NCI-H2171 (cell line): Measurements from ENCODE around the gene COX6B1.
"Not testable (repeated sequence)": the region's sequence is repeated elsewhere in the genome, so short reads cannot be mapped to it uniquely, and the experiment has no call there.

Experiments
- DNase-seq: peaks from one replicate; lab custom pipeline; 2025; lab: John Stamatoyannopoulos, UW

COX6B1 gene

GRCh38 chr19:35633727-35634440, 14.2 kb upstream of the COX6B1 start:
- DNase-seq: no peak

DNA sequence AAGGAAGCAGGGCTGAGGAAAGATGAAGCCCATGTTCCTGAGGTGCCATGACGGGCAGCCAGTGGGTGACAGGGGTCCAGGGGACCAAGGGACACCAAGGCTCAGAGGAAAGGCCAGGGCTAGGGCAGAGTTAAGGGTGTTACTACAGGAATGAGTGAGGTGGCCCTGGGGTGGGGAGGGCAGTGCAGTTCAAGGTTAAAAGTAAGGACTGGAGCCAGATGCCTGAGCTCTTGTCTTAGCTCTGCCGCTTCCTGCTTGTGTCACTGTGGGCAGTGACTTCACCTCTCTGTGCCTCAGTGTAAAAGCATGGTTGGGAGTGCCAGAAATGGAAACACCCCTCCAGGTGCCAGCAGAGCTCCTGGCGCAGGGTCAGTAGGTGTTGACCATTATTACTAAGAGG, 11.5 kb upstream of the COX6B1 start:
- DNase-seq: no peak

DNA sequence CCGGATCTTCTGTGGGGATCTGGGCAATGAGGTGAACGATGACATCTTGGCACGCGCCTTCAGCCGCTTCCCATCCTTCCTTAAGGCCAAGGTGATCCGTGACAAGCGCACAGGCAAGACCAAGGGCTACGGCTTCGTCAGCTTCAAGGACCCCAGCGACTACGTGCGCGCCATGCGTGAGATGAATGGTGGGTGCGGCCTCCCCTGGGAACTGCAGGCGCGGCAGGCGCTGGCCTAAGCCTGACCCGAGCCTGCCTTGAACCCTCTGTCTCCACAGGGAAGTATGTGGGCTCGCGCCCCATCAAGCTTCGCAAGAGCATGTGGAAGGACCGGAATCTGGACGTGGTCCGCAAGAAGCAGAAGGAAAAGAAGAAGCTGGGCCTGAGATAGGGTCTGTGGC, 11.0 kb upstream of the COX6B1 start:
- DNase-seq: no peak

- DNase-seq: no peak
Measured at GRCh38 chr19:35639321-35639639, 8.8 kb upstream of the COX6B1 start.

DNA sequence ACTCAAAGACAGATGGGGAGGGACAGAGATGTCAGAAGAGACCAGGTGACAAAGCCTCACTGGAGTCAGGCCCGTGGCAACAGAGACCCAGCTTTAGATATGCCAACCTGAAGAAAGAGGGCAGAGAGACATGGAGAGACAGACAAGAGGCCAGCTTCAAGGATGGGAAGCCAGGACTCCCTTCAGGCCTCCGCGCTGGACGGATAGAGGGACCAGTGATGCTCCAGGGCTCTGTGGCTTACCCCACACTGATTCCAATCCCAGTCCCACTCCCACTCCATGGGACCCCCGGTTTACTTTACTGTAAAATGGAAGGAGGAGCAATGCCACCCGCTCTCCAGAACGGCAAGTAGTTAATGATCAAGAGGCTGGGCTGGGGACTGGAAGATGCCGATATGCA, 8.3 kb upstream of the COX6B1 start:
- no peak for DNase-seq

- no peak for DNase-seq
Measured at GRCh38 chr19:35641515-35642151, 6.5 kb upstream of the COX6B1 start, which contains the start of gene ETV2. Gene ETV2 (plus strand): TSS chr19:35641745. CDS start chr19:35642461, 716 bp downstream.

DNA sequence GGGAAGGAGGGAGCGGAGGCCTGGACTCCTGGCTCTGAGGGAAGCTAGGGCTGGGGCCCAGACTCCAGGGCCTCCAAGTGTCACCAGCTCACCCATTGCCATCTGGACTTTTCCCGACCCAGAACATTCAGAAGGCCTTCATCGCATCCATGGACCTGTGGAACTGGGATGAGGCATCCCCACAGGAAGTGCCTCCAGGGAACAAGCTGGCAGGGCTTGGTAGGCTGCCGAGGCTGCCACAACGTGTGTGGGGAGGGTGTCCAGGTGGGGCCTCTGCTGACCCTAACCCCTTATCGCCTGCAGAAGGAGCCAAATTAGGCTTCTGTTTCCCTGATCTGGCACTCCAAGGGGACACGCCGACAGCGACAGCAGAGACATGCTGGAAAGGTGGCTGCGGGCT, 5.8 kb upstream of the COX6B1 start:
- DNase-seq: no peak

GRCh38 chr19:35642798-35643254, 5.3 kb upstream of the COX6B1 start:
- no peak for DNase-seq

GRCh38 chr19:35643255-35644205, 4.6 kb upstream of the COX6B1 start:
- peak; percentile 84 for DNase-seq

GRCh38 chr19:35644206-35644986, 3.7 kb upstream of the COX6B1 start:
- peak; percentile 88 for DNase-seq

DNA sequence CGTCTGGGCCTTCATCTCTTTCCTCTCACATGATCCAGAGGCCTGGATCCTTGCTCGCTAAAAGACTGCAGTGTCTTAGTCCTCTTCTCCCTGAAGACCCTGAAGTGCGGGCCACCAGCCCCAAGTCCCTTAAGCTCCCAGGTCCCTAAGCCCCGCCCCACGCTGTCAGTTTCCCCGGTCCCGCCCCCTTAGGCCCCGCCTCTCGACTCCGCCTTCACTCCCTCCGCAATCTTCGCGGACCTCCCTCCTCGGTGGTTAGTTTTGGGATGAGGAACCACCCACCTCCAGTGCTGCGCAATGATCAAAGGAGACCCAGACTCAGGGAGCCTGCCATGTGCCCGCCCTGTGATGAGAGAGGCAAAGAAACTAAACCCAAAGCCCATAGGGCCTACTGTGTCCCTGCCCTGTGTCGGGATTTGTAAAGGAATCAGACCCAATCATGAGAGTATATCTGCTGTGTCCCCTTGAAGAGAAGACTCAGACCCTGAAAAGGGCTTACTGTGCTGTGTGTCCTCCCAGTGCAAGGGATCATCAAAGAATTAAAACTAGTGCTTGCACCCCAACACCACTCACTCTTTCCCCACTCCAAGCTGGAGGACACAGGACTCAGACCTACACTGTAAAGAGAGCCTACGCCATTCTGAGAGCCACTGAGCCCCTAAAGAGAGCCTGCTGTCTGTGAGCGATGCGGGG, 3.0 kb upstream of the COX6B1 start:
- DNase-seq: peak; percentile 59

DNA sequence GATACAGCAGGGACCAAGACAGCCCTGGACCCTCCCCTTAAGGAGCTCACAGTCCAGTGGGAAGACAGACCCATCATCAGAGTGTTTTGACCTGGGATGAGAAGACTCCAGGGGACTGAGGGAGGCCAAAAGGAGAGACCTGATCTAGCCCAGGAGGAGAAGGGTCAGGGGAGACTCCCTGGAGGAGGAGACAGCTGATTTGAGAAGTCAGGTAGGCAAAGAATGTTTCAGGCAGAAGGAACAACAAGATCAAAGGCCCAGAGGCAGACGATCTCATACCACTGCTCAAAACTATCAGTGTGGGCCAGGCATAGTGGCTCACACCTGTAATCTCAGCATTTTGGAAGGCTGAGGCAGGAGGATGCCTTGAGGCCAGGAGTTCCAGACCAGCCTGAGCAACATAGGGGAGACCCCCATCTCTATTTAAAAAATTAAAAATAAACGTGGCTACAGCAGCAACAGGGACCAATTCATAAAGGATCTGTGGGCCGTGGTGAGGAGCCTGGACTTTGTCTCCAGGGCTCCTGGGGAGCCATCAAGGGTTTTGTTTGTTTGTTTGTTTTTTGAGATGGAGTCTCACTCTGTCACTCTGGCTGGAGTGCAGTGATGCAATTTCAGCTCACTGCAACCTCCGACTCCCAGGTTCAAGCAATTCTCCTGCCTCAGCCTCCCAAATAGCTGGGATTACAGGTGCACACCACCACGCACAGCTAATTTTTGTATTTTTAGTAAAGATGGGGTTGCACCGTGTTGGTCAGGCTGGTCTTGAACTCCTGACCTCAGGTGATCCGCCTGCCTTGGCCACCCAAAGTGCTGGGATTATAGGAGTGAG, 2.2 kb upstream of the COX6B1 start:
- no peak for DNase-seq

DNA sequence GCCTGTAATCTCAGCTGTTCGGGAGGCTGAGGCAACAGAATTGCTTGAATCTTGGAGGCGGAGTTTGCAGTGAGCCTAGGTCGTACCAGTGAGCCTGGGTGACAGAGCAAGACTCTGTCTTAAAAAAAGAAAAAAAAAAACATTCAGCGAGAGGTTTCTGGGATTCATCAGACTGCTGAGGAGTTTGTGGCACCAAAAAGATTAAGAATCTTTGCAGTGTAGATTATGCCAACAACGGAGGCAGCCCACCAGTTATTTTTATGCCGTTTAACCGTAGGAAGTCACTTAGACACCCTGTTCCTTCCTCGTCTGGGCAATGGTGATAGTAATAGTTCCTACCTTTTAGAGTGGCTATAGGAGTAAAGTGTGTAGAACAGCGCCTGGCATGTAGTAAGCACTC, 2.5 kb downstream of the COX6B1 start:
- no peak for DNase-seq

GRCh38 chr19:35654828-35655227, 6.7 kb downstream of the COX6B1 start:
- not testable (repeated sequence) for DNase-seq

DNA sequence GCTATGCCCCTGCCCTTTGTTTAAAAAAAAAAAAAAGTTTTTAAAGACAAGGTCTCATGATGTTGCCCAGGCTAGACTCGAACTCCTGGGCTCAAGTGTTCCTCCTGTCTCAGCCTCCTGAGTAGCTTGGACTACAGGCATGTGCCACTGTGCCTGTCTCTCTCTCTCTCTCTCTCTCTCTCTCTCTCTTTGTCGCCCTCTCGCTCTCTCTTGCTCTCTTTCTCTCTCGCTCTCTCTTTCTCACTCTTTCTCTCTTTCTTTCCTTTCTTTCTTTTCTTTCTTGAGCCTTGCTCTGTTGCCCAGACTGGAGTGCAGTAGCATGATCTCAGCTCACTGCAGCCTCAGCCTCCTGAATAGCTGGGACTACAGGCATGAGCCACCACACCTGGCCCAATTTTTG, 7.5 kb downstream of the COX6B1 start:
- DNase-seq: no peak

- DNase-seq: no peak
Measured at GRCh38 chr19:35656700-35657099, 8.6 kb downstream of the COX6B1 start.

- no peak for DNase-seq
Measured at GRCh38 chr19:35657904-35658700, 10.0 kb downstream of the COX6B1 start.

GRCh38 chr19:35661995-35662340, 13.8 kb downstream of the COX6B1 start:
- DNase-seq: no peak

DNA sequence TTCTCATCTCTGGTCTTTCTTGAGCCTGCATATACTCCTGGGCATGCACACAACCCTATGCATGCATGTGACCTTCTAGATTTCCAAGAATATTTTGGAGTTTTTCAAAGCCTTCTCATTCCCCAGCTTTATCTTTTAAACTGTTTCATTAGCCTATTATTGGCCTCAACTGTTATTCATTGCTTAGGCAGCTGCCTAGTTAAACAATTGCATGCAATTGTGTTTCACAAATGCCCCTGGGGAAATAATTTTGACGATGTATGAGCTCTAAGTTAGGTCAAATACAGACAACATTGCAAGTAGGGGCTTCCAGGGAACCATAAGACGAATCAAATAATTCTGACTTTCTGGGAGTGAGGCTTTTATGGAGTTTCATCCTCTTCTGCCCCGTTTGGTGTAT, 15.9 kb downstream of the COX6B1 start:
- DNase-seq: no peak

DNA sequence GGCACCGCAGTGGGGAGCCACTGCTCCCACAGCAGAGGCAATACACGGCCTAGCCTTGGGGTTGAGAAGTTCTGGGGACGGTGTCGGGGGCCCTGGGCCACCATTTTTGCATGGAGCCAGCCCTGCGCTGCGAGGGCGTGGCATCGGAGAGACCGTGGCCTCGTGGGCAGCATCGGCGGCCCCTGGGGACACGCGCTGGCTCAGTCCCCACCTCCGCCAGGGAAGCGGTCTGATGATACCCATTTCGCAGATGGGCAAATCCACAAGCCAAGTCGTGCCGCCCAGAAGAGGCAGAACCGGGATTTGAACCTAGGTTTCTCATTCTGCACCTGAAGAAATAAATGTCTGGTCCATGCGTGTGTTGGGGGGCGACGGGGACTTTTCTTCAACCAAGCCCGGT, 17.0 kb downstream of the COX6B1 start:
- DNase-seq: no peak
